ENCODE results near the gene RAB26. TPM values are rescaled to one million over a fixed set of nuclear protein-coding genes. Genes with fewer than 3 reads are reported as not detected.

Gene RAB26
- total RNA-seq, 1 donor from 2014 or later: not detected

DNA sequence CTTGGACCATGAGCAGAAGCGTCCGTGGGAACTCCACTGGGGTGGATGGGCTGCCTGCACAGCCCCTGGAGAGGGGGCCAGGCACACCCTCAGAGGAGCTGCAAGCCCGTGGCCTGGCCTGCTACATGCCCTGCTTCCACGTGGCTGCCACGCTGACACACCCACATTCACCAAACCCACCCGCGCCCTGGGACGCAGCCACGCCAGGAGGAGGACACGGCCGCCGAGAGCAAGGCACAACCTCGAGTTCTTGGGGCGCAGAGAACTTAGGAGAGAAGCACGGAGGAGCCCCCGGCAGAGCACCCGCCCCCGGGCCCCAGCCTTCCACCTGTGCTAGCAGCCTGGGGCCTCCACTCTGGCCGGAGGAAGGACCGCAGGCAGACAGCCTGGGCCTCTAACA is 29.1 kb downstream of the RAB26 start:
- intact Hi-C loops (cut with micrococcal nuclease): no loop called here

GRCh38 chr16:2178321-2179106 is 30.1 kb downstream of the RAB26 start:
- intact Hi-C loops (cut with micrococcal nuclease): no loop called here

DNA sequence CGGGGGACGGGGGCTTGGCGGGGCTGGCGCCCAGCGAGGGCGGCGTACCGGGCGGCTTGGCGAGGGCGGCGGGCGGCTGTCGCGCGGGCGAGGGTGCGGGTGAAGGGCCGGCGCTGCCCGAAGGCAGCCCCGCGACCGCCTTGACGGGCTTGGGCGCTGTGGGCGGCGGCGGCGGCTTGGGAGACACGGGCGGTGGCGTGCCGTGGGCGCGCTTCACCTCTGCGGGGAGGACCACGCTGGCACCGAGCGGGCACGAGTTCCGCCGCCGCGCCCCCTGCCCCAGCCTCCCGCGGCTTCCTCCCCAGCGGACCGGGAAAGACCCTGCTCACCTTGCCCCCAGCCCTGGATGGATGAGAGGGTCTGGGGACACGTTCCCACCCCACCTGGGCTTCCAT is 30.7 kb downstream of the RAB26 start:
- intact Hi-C loops (cut with micrococcal nuclease): no loop called here

GRCh38 chr16:2179576-2179975 is 31.2 kb downstream of the RAB26 start:
- intact Hi-C loops (cut with micrococcal nuclease): no loop called here

DNA sequence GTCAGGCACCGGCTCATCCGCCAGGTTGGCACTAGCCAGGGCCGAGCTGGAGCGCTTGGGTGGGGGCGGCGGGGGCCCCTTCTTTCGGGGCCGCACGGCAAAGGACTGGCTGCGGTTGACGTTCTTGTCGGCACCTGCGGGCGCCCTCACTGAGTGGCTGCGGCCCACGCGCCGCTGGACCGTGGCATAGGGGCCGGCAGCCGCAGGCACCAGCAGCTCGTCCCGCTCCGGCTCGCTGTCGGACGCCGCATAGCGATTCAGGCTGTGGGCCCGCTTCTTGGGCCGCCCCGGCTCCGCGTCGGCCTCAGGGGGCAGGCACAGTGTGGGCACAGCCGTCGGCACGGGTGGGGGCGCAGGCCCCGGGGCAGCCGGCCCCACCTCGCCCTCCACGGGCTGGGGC is 32.0 kb downstream of the RAB26 start:
- intact Hi-C loops (cut with micrococcal nuclease): no loop called here

DNA sequence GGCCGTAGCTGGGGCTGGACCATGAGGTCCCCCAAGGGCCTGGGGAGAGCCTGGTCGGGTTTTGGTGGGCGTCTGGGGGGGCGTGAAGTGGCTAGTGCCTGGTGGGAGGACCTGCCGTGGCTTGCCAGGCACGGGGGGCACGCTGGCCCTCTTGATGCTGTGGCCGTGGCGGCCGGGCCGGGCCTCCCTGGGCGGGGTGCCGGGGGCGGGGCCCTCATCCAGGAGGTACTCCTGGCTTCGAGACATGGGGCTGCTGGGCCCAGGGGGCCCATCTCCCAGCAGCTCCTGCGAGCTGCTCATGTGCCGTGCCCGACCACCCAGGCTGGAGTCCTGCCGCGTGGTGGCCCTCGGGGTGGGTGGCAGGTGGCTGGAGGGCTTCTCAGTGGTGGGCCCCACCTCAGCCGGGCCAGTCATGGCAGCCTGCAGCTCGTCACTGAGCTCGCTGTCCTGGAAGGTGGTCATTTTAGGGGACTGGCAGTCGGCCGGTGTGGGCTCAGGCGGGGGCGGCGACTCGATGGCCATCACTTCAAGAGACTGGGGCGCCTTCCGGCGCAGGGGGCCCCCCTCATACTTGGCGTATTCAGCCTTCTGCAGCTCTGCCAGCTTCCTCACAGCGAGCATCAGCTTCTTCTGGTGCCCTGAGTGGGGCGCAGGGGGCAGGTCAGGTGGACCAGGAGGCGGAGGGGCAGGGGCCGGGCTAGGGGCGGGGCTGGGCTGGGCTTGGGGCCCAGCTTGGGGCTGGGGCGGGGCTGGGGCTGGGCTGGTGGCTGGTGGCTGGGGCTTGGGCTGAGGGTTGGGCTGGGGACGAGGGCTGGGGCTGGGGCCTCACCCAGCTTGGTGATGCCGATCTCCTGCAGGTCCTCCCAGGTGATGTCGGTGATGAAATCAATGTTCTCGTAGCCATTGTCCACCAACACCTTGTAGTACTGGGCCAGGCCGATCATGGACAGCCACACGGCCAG is 32.8 kb downstream of the RAB26 start:
- intact Hi-C loops (cut with micrococcal nuclease): no loop called here

DNA sequence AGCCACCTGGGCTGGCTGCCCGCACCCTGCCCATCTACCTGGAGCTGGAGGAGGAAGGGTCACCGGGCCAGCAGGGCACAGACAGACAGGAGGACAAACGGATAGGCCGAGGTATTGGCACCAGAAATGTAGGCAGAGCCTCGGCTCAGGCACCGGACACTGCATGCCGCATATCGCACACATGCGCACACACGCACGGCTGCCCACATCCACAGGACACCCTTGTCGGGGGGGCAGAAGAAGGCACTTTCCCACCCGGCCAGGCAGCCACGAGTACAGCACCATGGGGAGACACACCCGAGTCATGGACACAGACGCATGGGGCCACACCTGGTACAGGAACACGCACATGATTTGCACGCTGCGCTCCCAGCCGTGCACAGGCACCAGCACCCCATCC is 33.5 kb downstream of the RAB26 start:
- intact Hi-C loops (cut with micrococcal nuclease): no loop called here

DNA sequence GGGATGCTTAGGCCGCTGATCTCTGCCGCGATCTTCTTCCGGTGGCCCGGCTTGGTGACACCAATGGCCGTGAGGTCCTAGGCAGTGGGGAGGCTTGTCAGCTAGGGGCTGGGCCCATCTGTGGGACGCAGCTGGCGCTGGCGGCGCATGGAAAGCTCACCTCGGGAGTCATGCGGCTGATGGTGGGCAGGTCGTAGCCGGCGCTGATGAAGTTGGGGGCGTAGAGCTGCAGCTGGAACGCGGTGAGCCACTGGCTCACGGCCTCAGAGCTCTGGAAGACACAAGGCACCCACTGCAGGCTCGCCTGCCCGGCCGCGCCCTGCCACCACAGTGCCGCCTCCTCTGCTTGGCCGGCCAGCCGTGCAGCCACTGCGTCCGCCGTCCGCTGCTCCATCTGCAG is 35.2 kb downstream of the RAB26 start:
- intact Hi-C loops (cut with micrococcal nuclease): no loop called here

GRCh38 chr16:2184346-2184745 is 35.9 kb downstream of the RAB26 start:
- intact Hi-C loops (cut with micrococcal nuclease): no loop called here

DNA sequence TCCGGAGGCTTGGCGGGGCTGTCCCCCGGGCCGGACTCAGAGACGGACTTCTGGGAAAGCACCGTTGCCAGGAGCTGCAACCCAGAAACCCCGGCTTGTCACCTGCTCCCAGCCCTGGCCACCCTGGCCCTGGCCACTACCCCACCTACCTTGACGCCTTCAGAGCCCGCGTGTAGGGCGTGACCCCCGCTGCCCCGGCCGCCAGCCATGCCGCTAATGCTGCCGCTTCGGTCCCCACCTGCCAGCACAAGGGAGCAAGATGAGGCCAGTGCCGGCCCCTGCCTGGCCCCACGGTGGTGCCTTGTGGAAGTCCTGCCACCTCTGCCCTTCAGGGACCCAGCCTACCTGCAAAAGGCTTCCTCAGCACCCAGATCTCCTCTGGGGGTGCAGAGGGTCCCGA is 36.5 kb downstream of the RAB26 start:
- intact Hi-C loops (cut with micrococcal nuclease): no loop called here

GRCh38 chr16:2186064-2186463 is 37.6 kb downstream of the RAB26 start:
- intact Hi-C loops (cut with micrococcal nuclease): no loop called here

- intact Hi-C loops (cut with micrococcal nuclease): no loop called here
These were observed 38.1 kb downstream of the RAB26 start for GRCh38 chr16:2186505-2186904.

GRCh38 chr16:2187212-2187611 is 38.8 kb downstream of the RAB26 start:
- intact Hi-C loops (cut with micrococcal nuclease): no loop called here

GRCh38 chr16:2188395-2188794 is 40.0 kb downstream of the RAB26 start:
- intact Hi-C loops (cut with micrococcal nuclease): no loop called here

DNA sequence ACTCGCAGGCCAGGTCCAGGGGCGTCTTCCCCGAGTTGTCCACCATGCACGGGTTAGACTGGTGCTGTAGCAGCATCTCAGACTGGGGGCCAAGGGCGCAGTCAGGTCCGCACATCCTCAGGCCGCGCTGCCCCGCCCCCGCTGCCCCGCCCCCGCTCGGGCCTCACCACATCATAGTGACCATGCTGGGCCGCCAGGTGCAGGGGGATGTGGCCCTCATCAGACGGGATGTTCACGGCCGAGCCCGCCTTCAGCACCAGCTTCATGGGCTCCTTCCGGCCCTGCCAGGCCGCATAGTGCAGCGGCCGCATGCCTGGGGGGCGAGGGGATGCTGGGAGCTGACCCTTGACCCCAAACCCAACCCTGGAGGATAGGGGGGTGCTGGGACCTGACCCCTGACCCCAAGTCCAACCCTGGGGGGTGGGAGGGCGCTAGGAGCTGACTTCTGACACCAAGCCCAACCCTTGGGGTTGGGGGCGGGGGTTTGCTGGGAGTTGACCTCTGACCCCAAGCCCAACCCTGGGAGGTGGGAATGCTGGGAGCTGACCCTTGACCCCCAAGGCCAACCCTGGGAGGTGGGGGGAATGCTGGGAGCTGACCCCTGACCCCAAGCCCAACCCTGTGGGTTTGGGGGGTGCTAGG is 40.9 kb downstream of the RAB26 start:
- intact Hi-C loops (cut with micrococcal nuclease): no loop called here

GRCh38 chr16:2190002-2190658 is 41.7 kb downstream of the RAB26 start:
- intact Hi-C loops (cut with micrococcal nuclease): no loop called here

DNA sequence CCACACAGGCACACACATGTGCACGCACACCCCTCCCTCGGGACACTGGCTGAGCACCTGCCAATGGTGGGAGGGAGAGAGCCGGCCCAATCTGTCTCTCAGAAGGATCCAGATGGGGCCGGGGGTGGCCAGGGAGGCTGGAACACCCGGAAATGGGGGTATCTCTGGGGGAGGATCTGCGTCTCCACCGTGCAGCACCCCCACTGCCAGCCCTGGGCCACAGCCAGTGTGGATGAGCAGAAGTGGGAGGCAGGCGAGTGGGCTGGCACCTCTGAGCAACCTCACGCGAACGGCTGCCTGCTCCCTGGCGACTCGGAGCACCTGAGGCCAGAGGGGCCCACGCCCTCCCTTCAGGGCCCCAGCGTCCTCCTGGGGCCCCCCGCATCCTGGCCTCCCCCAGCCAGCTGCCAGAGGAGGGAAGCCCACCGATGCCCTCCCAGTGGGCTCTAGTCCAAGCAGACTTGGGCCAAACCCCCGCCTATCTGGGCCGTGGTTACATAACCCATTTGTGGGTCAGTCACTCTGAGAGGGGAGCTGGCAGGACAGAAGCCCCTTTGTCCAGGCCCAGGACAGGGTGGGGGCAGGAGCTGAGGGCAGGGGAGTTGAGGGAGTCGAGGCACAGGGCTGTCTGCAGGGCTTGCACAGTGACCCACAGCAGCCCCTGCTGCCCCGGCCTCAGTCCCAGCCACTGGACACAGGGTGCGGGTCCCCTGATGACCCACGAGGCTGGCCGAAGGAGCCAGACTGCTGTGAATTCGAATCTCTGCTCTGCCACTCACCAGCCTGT is 42.4 kb downstream of the RAB26 start:
- intact Hi-C loops (cut with micrococcal nuclease): no loop called here

DNA sequence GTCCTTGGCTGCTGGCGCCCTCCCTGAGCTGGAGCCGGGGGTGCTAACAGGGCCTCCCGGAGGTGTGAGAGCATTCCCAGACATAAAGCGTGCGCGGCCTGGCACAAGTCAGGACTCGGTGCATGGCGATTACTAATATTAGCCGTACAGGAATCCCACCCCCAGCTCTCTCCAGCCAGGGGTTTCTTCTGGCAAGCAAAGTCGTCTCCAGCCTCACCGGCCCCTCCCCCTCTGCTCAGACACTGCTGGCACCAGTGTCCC is 43.0 kb downstream of the RAB26 start:
- intact Hi-C loops (cut with micrococcal nuclease): no loop called here

DNA sequence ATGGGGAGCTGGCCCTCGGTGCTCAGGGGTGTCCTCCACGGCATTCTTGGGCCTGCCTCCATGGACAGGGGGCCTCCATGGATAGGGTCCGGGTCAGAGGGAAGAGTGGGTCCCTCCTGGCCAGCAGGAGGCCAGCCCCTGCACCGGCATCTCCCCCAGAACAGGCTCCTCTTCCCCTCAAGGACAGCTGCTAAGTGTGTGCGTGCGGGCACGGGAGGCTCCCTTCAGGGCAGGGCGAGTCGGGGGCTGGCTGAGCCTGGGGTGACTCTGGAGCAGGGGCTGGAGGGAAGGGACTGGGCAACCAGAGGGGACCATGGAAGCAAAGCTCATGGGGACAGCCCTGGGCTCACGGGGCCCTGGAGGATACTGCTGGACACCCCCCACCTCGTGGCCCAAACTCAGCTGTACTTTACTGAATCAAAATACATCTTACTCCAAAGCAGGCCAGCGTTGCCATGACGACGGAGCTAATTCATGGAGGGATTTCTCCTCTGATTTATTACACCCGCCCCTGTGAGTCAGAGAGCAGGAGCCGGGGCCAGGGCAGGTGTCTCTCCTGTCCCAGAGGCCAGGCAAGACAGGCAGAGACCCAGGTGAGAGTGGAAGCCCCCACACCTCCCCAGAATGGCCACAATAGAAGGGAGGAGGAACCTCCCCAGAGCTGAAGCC is 45.9 kb downstream of the RAB26 start:
- intact Hi-C loops (cut with micrococcal nuclease): loop anchor here (2.0 kb wide), 1 partner anchor 307 kb away; no protein-coding TSS in a partner anchor

DNA sequence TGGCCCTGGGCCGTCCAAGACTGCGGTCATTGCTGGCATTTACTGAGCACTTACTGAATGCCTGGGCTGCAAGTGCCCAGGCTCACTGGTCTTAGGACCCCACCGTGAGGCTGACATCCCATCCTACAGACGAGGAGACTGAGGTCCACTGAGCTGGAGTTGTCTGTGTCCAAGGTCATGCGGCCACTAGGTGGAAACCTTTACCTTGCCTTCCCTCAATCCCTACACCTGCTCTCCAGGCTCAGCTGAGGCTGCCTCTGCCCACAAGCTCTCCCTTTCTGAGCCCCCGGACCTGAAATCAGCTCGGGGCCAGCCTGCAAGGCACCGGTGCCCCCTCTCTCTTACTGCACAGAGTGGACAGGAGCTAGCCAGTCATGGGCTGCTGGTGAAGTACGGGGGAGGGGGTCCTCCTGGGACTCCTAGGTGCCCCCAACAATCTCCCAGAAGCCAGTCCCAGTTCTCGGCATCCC is 46.5 kb downstream of the RAB26 start:
- intact Hi-C loops (cut with micrococcal nuclease): loop anchor here (2.0 kb wide), 1 partner anchor 306 kb away; no protein-coding TSS in a partner anchor

Data from T-helper 2 cell treated with Interferon-gamma antibody and Interleukin-4, amounts not matched to agents 100 ng/mL and 5 ng/mL, for 36 hours (primary cell).